GM23248 (cell line): ENCODE measurements around the gene CD63.

ENCODE experiments used
- EZH2 ChIP-seq: fragments of 200-600 bp; sonication (generic); IDR thresholded peaks from 2 replicates; pipeline ENCODE4 v1.6.1; 2018; ENCODE audit warnings: antibody characterized with exemption, mild to moderate bottlenecking; ENCODE audit not compliant: insufficient read depth, poor library complexity, severe bottlenecking
- EZH2phosphoT487 ChIP-seq: fragments of 200-600 bp; sonication (generic); IDR thresholded peaks from 2 replicates; pipeline ENCODE4 v1.6.1; 2018; ENCODE audit warnings: antibody characterized with exemption, moderate library complexity, mild to moderate bottlenecking, low read depth; ENCODE audit not compliant: insufficient read depth

- TF ChIP-seq EZH2 (no peak), EZH2phosphoT487 (no peak)
Measured at GRCh38 chr12:55708695-55709233, 20.0 kb downstream of the CD63 start.
